Measurements from ENCODE around the gene LDLRAP1.

GRCh38 chr1:25560788-25561187 is 17.4 kb downstream of the LDLRAP1 start:
- TF ChIP-seq CTCF (conservative IDR thresholded peaks at IDR 0.05; ENCODE audit: low read length) (no peak), EZH2phosphoT487 (IDR thresholded peaks at IDR 0.05; ENCODE audit: borderline replicate concordance) (no peak)
